ENCODE results near the gene OR8B4.
"Not testable (repeated sequence)": the region's sequence is repeated elsewhere in the genome, so short reads cannot be mapped to it uniquely, and the experiment has no call there.

The OR8B4 gene

DNA sequence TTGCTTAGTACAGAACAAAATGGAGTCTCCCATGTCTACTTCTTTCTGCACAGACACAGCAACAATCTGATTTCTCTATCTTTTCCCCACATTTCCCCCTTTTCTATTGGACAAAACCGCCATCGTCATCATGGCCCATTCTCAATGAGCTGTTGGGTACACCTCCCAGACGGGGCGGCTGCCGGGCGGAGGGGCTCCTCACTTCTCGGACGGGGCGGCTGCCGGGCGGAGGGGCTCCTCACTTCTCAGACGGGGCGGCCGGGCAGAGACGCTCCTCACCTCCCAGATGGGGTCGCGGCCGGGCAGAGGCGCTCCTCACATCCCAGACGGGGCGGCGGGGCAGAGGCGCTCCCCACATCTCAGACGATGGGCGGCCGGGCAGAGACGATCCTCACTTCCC lies 21.5 kb downstream of the OR8B4 start:
- not testable (repeated sequence) for DNase-seq

DNA sequence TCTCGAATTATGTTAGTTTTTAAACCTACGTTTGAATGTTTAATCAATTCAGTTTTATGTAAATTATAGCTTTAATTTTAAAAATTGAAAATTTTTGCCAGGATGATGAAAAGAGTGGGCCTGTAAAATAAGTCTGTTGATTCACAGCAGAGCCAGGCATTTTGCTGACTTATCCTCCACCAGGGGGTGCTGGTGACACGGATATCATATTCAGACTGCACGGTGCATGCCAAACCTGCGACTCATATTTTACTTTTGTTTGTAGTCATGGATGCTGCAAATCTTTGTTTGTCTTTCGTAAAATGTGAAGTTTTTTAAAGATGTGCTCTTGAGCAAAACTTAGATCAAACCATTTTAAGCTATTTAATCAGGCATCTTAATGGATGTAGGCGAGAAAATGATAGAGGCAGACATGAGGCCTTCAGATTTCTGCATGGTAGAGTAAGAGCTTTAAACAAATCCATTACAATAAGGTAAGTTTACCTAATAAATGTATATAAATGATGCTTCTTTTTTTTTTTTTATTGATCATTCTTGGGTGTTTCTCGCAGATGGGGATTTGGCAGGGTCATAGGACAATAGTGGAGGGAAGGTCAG lies 22.2 kb downstream of the OR8B4 start:
- DNase-seq: no peak

DNA sequence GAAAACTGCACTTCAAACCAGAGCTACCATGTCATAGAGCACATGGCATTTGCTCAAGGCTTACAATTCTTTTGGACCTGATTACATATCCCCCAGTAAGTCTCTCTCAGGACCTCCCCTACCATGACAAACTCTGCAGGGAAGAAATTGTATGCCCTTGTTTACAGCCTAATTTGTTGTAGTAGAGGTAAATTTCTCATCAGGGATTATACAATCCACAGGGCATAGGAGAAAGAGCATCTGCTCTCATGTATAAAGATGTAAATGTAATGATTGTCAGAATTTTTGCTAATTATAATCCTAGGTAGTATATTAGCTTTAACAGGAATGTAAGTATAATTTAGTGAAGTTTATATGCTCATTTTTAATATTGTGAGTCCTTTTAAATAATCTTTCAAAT lies 25.7 kb downstream of the OR8B4 start, which contains the start of gene OR8B3:
TSS of gene OR8B3 (minus strand) at position 101 of the 400 bp plus-strand sequence. CDS start 1,673 bp downstream, outside the sequence.
- no peak for DNase-seq

DNA sequence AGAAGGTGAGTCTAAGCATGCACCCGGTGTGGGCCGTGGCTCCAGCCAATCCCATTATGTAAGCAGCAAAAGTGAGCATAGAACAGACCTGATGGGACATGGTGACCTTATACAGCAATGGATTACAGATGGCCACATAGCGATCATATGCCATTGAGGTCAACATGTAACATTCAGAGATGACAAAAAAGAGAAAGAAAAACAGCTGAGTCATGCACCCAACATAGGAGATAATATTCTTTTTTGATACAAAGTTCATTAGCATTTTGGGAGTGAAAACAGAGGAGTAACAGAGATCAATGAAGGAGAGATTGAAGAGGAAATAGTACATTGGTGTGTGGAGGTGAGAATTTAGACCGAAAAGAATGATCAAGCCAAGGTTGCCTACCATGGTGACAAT lies 27.8 kb downstream of the OR8B4 start:
- not testable (repeated sequence) for DNase-seq

DNA sequence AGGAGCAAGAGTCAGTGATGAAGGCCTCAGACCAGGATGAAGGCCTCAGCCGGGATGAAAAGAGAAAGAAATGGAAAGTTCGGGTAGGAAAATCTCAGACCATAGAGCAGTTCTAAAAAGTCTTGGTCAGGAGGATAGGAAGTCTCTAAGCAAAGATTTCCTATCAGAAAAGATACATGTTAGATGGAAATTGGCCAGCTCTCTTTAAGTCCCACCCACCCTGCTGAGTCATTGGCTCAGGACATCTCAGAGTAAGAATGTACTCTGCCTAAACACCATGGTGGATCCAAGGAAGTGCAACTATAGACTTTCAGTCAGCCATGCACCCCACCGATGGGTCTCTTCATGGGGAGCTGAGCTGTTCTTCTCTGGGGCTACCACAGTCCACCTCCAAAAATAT lies 30.3 kb downstream of the OR8B4 start:
- DNase-seq: no peak

DNA sequence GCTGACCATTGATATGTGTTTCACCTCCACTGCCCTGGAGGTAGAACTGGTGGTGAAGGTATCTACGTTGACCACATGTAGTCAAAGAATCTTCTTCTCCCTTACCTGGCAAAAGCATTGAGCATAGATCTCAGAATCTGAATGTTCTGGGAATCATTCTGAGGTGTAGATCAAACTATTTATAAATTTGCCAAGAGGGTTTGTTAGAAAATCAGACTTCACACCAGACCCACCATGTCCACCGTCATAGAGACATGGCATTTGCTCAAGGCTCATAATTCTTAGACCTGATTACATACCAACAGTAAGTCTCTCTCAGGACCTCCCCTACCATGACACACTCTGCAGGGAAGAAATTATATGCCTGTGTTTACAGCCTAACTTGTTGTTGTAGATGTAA lies 40.3 kb downstream of the OR8B4 start, which contains the start of gene OR8B2:
TSS of gene OR8B2 (minus strand) at position 101 of the 400 bp plus-strand sequence. CDS start 1,156 bp downstream, outside the sequence.
- DNase-seq: no peak

DNA sequence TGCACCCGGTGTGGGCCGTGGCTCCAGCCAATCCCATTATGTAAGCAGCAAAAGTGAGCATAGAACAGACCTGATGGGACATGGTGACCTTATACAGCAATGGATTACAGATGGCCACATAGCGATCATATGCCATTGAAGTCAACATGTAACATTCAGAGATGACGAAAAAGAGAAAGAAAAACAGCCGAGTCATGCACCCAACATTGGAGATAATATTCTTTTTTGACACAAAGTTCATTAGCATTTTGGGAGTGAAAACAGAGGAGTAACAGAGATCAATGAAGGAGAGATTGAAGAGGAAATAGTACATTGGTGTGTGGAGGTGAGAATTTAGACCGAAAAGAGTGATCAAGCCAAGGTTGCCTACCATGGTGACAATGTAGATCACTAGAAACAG lies 41.8 kb downstream of the OR8B4 start:
- not testable (repeated sequence) for DNase-seq

DNA sequence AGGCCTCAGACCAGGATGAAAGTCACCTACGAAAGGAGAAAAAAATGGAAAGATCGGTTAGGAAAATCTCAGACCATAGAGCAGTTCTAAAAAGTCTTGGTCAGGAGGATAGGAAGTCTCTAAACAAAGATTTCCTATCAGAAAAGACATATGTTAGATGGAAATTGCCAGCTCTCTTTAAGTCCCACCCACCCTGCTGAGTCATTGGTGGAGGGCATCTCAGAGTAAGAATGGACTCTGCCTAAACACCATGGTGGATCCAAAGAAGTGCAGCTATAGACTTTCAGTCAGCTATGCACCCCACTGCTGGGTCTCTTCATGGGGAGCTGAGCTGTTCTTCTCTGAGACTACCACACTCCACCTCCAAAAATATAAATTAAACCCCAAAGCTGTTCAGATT lies 44.1 kb downstream of the OR8B4 start:
- no peak for DNase-seq

DNA sequence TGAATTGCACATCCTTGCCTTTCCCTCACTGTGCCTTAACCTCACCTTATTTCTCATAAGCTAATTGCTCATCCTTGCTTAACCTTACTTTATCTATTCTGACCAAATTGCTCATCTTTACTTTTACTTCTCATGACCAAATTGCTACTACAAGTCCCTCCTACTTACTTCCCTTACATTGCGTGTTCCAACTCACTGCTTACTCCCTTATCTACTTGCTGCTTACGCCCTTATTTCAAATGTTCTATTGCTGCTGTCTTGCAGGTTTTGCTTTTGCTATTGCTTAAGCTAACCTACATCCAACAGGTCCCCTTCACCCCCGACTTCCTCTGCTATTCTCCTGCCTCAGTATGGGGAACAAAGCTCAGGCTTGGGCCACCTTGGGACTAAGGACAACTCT lies 48.4 kb downstream of the OR8B4 start:
- DNase-seq: no peak

All from effector CD8-positive, alpha-beta T cell (primary cell).